Mesenchymal stem cell (in vitro differentiated cells and primary cell): Measurements from ENCODE around the gene MYLIP.

Experiments used
- DNase-seq: peaks from one replicate; pipeline ENCODE4 v3.0.0-alpha.2; 2013
- H2AFZ ChIP-seq: one replicate; pipeline ENCODE4 v1.6.1; 2013; ENCODE audit warnings: low read depth, mild to moderate bottlenecking, control low read depth, inconsistent platforms, low read length, moderate library complexity
- H2AK5ac ChIP-seq: 2 replicates; pipeline ENCODE4 v1.6.1; 2013; ENCODE audit warnings: low read length, moderate library complexity, mild to moderate bottlenecking, inconsistent platforms; ENCODE audit not compliant: severe bottlenecking
- H2BK120ac ChIP-seq: one replicate; pipeline ENCODE4 v1.6.1; 2013; ENCODE audit warnings: low read depth, mild to moderate bottlenecking, inconsistent platforms, low read length, moderate library complexity
- H2BK12ac ChIP-seq, 2 experiments: one replicate each; pipeline ENCODE4 v1.6.1; 2013; ENCODE audit warnings: inconsistent platforms in 2 of 2, low read length in 2 of 2, mild to moderate bottlenecking in 2 of 2, moderate library complexity in 2 of 2, control low read depth in 1 of 2
- H2BK15ac ChIP-seq: one replicate; pipeline ENCODE4 v1.6.1; 2013; ENCODE audit warnings: mild to moderate bottlenecking, low read depth, inconsistent platforms; ENCODE audit not compliant: poor library complexity, severe bottlenecking
- H2BK5ac ChIP-seq: 2 replicates; pipeline ENCODE4 v1.6.1; 2013; ENCODE audit warnings: low read depth, mild to moderate bottlenecking, low read length, control low read depth, inconsistent platforms; ENCODE audit not compliant: poor library complexity, severe bottlenecking
- H3K14ac ChIP-seq, 2 experiments: one replicate each; pipeline ENCODE4 v1.6.1; 2013; ENCODE audit warnings: inconsistent platforms in 2 of 2, low read length in 2 of 2, control low read depth in 1 of 2, mild to moderate bottlenecking in 1 of 2, moderate library complexity in 1 of 2
- H3K18ac ChIP-seq, 2 experiments: one replicate each; pipeline ENCODE4 v1.6.1; 2013; ENCODE audit warnings: inconsistent platforms in 2 of 2, low read length in 2 of 2, control low read depth in 1 of 2, low read depth in 1 of 2, mild to moderate bottlenecking in 1 of 2
- H3K23ac ChIP-seq, 2 experiments: one replicate each; pipeline ENCODE4 v1.6.1; 2013; ENCODE audit warnings: inconsistent platforms in 2 of 2, low read length in 2 of 2, mild to moderate bottlenecking in 2 of 2, moderate library complexity in 2 of 2, control low read depth in 1 of 2
- H3K27ac ChIP-seq: 2 replicates; pipeline ENCODE4 v1.5.1; 2013; ENCODE audit warnings: mild to moderate bottlenecking, moderate library complexity, low read length, control low read depth, inconsistent platforms; ENCODE audit not compliant: poor library complexity, severe bottlenecking
- H3K27me3 ChIP-seq, 2 experiments: 2 replicates each; pipeline versions ENCODE4 v1.6.1 to v1.7.0; 2013; ENCODE audit warnings: low read length in 2 of 2, mild to moderate bottlenecking in 2 of 2, moderate library complexity in 2 of 2, control low read depth in 1 of 2, inconsistent platforms in 1 of 2; ENCODE audit not compliant: control insufficient read depth in 1 of 2, insufficient read depth in 1 of 2
- H3K36me3 ChIP-seq, 2 experiments: 2 replicates each; pipeline versions ENCODE4 v1.6.1 to v1.7.0; 2013; ENCODE audit warnings: low read length in 2 of 2, control low read depth in 1 of 2, inconsistent platforms in 1 of 2, low read depth in 1 of 2, mild to moderate bottlenecking in 1 of 2; ENCODE audit not compliant: insufficient read depth in 2 of 2, control insufficient read depth in 1 of 2
- H3K4ac ChIP-seq, 2 experiments: one replicate each; pipeline ENCODE4 v1.6.1; 2013; ENCODE audit warnings: inconsistent platforms in 2 of 2, low read length in 2 of 2, mild to moderate bottlenecking in 2 of 2, moderate library complexity in 2 of 2, control low read depth in 1 of 2, low read depth in 1 of 2
- H3K4me1 ChIP-seq: 2 replicates; pipeline ENCODE4 v1.6.1; 2013; ENCODE audit warnings: low read depth, low read length, control low read depth; ENCODE audit not compliant: control insufficient read depth, insufficient read depth
- H3K4me2 ChIP-seq: 2 replicates; pipeline ENCODE4 v1.6.1; 2013; ENCODE audit warnings: low read length, mild to moderate bottlenecking, inconsistent platforms; ENCODE audit not compliant: poor library complexity, severe bottlenecking
- H3K4me3 ChIP-seq, 2 experiments: 2 replicates each; pipeline versions ENCODE4 v1.5.1 to v1.7.0; 2013; ENCODE audit warnings: low read length in 2 of 2, mild to moderate bottlenecking in 2 of 2, control low read depth in 1 of 2, low read depth in 1 of 2; ENCODE audit not compliant: insufficient read depth in 1 of 2
- H3K79me1 ChIP-seq: replicated peaks from 2 replicates; pipeline ENCODE4 v1.6.1; 2013; ENCODE audit warnings: mild to moderate bottlenecking, control low read depth, low read length, inconsistent platforms; ENCODE audit not compliant: poor library complexity, severe bottlenecking
- H3K9ac ChIP-seq: 2 replicates; pipeline ENCODE4 v1.7.0; 2013; ENCODE audit warnings: mild to moderate bottlenecking, low read length, moderate library complexity
- H3K9me3 ChIP-seq: 2 replicates; pipeline ENCODE4 v1.7.0; 2013; ENCODE audit warnings: mild to moderate bottlenecking, low read length; ENCODE audit not compliant: control insufficient read depth
- H4K8ac ChIP-seq: one replicate; pipeline ENCODE4 v1.6.1; 2013; ENCODE audit warnings: inconsistent platforms, mild to moderate bottlenecking, low read length, moderate library complexity
- H4K91ac ChIP-seq: one replicate; pipeline ENCODE4 v1.6.1; 2013; ENCODE audit warnings: mild to moderate bottlenecking, low read length, inconsistent platforms
- WGBS: methylation state at CpG from one replicate; pipeline ENCODE4 v1.1.7; 2013; ENCODE audit warnings: mixed read lengths; 5-methylcytosine and 5-hydroxymethylcytosine counted together

The MYLIP gene

DNA sequence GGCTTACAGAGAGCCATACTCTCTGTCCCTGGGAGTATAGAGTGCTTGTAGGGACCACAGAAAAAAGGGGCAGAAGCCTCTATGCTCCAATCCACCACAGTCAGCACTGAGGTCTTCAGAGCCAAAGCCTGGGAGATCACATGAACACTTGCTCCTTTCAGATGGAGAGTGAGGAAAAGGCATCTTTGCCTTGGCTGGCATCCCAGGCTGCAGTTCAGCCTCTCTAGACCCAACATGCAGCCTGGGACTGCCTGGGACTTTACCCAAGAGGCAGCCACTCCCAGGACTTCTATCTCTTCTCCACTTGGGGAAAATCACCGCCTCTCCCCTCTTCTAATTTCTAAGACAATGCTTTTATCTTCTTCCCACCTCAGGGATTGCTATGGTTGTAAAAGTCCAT is 46.5 kb upstream of the MYLIP start:
- Histone ChIP-seq H3K18ac (no peak overlapping the region), H4K8ac (no peak overlapping the region), H3K4me1 (no peaks in the 10 kb centered on the region), H3K79me1 (no peaks in the 10 kb centered on the region), H3K4me2 (no peak overlapping the region), H3K27me3 (peaks cover 13 to 31% of the 10 kb centered on the region in 2 experiments), H3K4me3 (no peak overlapping the region), H2AFZ (no peak overlapping the region), H3K14ac (no peak overlapping the region), H2BK12ac (no peak overlapping the region), H3K9me3 (no peaks in the 10 kb centered on the region), H3K9ac (no peak overlapping the region), H3K36me3 (no peaks in the 10 kb centered on the region), H3K23ac (no peak overlapping the region), H2BK5ac (no peak overlapping the region), H3K27ac (no peak overlapping the region), H4K91ac (no peak overlapping the region), H3K4ac (no peak overlapping the region), H2BK120ac (no peak overlapping the region), H2BK15ac (no peak overlapping the region), H2AK5ac (no peak overlapping the region)
- WGBS: no CpG with 5 or more reads among the region's 1 CpG
- no peak for DNase-seq

DNA sequence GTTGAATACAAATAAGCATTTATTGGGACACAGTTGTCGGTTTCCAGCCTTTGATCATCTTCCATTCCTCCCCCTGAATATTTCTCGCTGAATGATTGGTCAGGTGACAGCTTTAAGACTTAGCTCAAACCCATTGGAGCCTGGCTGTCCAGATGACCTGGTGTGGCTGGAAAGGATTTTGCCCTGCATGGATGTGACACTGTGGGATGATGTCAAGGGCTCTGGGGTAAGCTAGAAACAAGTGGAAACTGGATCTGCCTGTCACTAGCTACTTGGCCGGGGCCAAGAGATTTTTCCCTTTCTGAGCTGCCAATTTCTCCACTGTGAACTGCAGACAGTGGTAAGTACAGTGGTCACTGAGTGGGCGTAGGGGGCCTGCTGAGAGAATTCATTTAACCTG is 41.9 kb upstream of the MYLIP start:
- 63% methylated on average over 4 of the region's 4 CpGs for WGBS
- Histone ChIP-seq H3K4me2 (no peak overlapping the region), H2BK120ac (no peak overlapping the region), H2BK15ac (no peak overlapping the region), H4K91ac (no peak overlapping the region), H2AFZ (no peak overlapping the region), H4K8ac (no peak overlapping the region), H3K4me3 (no peak overlapping the region), H2AK5ac (no peak overlapping the region), H2BK5ac (no peak overlapping the region), H3K36me3 (no peaks in the 10 kb centered on the region), H2BK12ac (no peak overlapping the region), H3K27ac (no peak overlapping the region), H3K23ac (no peak overlapping the region), H3K18ac (no peak overlapping the region), H3K4me1 (no peaks in the 10 kb centered on the region), H3K27me3 (peaks cover 15 to 16% of the 10 kb centered on the region in 2 experiments), H3K79me1 (no peaks in the 10 kb centered on the region), H3K9me3 (no peaks in the 10 kb centered on the region), H3K14ac (no peak overlapping the region), H3K9ac (no peak overlapping the region), H3K4ac (no peak overlapping the region)
- DNase-seq: no peak

DNA sequence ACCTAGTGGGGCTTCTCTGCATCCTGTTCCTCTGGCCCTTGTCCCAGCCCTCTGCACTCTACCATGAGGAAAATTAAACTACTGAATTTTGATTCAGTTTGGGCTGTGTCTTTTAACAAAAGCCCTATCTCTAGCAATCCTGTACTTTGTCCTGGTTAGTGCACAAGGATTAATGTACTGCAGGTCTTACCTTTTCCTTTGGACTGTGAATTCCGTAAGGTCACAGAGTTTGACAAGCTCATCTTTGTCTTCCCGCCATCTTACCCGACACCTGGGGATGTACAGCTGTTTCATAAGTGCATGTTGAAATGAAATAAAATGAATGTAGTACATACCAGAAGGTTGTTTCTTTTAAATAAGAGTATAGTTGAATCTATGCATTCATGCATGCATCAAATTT is 41.5 kb upstream of the MYLIP start:
- H4K91ac ChIP-seq: no peak overlapping the region
- no peaks in the 10 kb centered on the region for H3K4me1 ChIP-seq
- H3K18ac ChIP-seq: no peak overlapping the region
- no peak overlapping the region for H2BK120ac ChIP-seq
- 96% methylated on average over 3 of the region's 3 CpGs for WGBS
- no peak overlapping the region for H3K9ac ChIP-seq
- peaks cover 10 to 13% of the 10 kb centered on the region in 2 experiments for H3K27me3 ChIP-seq
- no peak overlapping the region for H3K27ac ChIP-seq
- H3K4me2 ChIP-seq: no peak overlapping the region
- H4K8ac ChIP-seq: no peak overlapping the region
- H3K4me3 ChIP-seq: no peak overlapping the region
- no peak overlapping the region for H2BK5ac ChIP-seq
- no peak overlapping the region for H2BK12ac ChIP-seq
- no peak overlapping the region for H3K4ac ChIP-seq
- H3K23ac ChIP-seq: no peak overlapping the region
- no peak for DNase-seq
- H3K36me3 ChIP-seq: no peaks in the 10 kb centered on the region
- H3K9me3 ChIP-seq: no peaks in the 10 kb centered on the region
- H2AFZ ChIP-seq: no peak overlapping the region
- H3K79me1 ChIP-seq: no peaks in the 10 kb centered on the region
- no peak overlapping the region for H2AK5ac ChIP-seq
- no peak overlapping the region for H2BK15ac ChIP-seq
- no peak overlapping the region for H3K14ac ChIP-seq

DNA sequence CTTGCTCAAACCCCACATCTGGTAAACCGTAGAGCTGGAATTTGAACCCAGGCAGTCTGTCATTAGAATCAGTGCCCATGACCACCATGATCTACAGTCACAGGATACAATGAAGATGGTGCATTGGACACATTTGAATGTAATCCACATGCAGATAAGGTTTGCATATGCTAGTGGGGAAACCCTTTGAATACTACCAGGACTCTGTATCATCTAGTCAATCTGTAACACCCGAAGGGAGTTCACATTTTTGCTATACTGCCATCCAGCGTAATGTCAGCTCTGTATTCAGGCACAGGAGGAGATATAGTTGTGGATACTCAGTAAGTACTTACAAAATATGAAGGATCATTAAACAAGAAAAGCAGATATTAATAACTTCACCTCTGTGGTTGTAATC is 40.5 kb upstream of the MYLIP start:
- DNase-seq: no peak
- Histone ChIP-seq H2BK120ac (no peak overlapping the region), H3K36me3 (no peaks in the 10 kb centered on the region), H3K4me1 (no peaks in the 10 kb centered on the region), H4K8ac (no peak overlapping the region), H3K4ac (no peak overlapping the region), H4K91ac (no peak overlapping the region), H3K4me3 (no peak overlapping the region), H3K27me3 (peaks cover 4 to 10% of the 10 kb centered on the region in 2 experiments), H3K79me1 (no peaks in the 10 kb centered on the region), H2BK12ac (no peak overlapping the region), H3K9me3 (no peaks in the 10 kb centered on the region), H3K27ac (no peak overlapping the region), H3K4me2 (no peak overlapping the region), H3K14ac (no peak overlapping the region), H3K23ac (no peak overlapping the region), H2BK15ac (no peak overlapping the region), H2AFZ (no peak overlapping the region), H2AK5ac (no peak overlapping the region), H2BK5ac (no peak overlapping the region), H3K18ac (no peak overlapping the region), H3K9ac (no peak overlapping the region)
- WGBS: 100% methylated on average over 1 of the region's 3 CpGs
